HG03025 (cell line): ENCODE results near the gene ARMC8.

ENCODE experiments used
- ATAC-seq: cut with Tn5 transposase; IDR thresholded peaks from one replicate; pipeline ENCODE4 v1.9.1; 2021; ENCODE audit warnings: mild to moderate bottlenecking, moderate library complexity; ENCODE audit not compliant: unreplicated experiment, low FRiP score

The ARMC8 gene

DNA sequence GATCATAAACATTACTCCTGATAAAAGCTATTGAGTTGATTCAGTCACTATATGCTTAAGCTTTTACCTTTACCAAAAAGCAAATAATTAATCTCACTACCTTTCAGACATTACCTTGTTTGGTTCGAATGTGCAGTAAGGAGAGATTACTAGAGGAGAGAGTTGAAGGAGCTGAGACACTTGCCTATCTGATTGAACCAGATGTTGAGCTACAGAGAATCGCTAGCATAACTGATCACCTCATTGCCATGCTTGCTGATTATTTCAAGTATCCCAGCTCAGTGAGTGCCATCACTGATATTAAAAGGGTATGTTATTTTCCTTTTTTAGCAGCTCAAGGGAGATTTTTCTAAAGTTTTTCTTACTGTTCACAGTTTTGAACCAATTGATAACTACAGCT is 54.6 kb downstream of the ARMC8 start:
- no peak for ATAC-seq

DNA sequence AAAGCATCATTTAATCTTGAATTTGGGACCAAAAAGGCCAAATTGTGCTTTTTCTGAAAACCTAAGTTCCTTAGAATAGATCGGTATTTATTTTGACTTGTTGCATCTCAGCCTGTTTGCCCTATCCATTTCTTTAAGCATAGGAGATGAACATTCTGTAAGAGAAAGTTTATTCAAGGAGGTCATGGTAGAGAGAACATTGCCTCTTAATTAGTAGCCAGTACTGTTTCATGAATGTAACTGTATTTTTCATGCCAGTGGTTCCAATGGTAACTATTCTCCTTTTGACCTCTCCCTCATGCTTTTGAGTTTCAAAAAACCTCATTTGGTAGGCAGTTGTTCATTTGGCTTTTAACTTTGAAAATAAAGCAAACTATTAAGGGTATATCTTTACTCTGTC is 55.4 kb downstream of the ARMC8 start:
- no peak for ATAC-seq

DNA sequence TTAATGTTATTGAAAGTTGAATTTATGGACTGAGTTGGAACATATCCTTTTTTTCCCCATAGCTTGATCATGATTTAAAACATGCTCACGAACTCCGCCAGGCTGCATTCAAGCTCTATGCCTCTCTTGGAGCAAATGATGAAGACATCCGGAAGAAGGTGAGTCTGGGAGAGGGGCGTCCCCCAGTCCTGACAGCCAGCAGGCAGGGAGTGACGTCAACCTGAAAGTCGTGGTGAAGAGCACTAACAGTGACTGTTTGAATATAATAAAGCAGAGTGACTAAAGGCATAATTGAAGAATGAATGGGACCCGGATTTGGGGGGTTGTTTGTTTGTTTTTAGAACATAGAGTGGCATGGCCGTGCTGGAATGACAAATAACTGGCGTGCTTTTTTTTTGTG is 57.9 kb downstream of the ARMC8 start:
- ATAC-seq: no peak

DNA sequence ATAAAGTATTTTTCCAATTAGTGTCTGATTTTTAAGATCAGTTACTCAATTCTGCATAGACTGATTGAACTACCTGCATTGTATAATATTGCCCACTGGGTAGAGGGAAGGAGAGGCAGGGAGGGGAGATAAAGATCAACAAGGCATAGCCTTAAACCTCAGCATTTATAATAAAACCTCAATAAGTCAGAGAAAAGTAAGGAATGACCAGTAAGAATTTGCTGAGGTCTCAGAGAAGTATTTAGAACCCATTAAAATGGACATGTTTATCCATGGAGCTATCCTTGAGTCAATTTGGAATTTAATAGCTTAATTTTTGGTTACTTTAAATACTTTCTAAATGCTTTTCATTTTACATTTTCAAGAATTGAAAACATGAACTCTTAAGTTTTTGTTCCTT is 62.5 kb downstream of the ARMC8 start:
- no peak for ATAC-seq

DNA sequence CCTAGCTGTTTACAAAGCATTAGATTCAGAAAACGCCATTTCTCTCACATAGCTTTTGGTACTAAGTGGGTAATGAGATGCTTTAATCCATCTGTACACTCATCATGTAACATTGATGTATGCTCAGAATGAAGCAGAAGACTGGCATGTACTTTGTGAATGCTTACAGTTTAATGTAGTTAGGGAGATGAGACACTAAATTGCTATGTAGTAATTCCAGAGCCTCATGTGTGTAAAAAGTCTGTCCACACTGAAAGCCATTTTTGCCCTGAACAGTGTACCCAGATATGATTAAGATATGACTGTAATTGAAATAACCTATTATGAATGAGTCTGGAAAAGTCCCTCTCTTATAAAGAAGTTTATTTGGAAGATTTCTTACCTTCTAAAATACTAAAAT is 66.5 kb downstream of the ARMC8 start:
- ATAC-seq: no peak

GRCh38 chr3:138254216-138254615 is 67.1 kb downstream of the ARMC8 start:
- no peak for ATAC-seq

DNA sequence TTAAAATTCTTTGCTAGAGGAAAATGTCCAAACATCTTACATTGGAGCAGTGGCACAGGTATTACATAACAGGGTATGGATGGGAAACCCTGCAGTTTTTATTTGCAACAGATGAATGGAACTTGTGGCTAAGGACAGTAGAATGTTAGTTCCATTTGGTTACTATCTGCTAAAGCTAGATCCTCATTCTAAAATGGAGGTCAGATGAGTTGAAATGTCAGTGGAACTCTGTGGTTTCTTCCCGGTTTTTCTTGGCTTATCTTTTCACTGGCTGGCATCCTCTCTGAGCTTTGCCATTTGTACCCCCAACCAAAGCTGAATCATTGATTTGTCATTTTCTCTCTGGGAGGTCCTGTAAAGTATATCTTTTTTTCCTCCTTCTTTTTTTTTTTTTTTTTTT is 68.9 kb downstream of the ARMC8 start:
- no peak for ATAC-seq

- no peak for ATAC-seq
These were observed 70.9 kb downstream of the ARMC8 start for GRCh38 chr3:138257986-138258385.

DNA sequence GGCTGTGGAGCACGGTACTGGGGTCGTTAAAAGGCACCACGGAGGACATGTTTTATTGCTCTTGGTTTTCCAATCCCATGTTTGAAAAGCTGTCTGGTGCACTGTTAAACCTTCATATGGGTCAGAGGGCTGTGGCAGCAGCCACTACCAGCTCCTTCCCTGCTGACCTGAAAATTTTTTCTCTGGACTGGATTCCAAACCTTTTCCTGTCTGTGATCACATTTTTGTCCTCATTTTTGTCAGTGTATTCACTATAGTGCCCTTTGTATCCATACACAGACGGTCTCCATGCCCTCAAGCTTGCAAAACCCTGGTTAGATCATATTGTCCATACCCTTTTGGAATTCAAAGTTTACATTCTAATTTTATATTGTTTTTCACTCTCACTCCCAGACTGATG is 72.0 kb downstream of the ARMC8 start:
- no peak for ATAC-seq

DNA sequence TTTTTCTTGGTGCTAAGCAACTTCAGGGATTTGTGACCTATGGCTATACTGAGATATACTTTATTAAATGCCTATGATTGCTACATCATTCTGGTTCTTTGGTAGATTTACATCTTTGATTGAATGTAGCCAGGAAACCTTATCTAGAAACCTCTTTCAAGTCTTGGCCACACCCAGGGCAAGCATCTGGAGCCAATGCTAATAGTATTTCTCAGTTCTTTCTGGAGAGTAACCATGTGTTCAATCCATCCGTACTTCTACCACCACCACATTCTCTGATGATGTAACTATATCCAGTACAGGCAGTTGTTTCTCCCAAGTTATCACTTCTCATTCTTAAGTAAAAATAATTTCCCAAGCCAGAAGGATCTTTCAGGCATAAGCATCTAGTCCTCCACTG is 73.5 kb downstream of the ARMC8 start:
- no peak for ATAC-seq

DNA sequence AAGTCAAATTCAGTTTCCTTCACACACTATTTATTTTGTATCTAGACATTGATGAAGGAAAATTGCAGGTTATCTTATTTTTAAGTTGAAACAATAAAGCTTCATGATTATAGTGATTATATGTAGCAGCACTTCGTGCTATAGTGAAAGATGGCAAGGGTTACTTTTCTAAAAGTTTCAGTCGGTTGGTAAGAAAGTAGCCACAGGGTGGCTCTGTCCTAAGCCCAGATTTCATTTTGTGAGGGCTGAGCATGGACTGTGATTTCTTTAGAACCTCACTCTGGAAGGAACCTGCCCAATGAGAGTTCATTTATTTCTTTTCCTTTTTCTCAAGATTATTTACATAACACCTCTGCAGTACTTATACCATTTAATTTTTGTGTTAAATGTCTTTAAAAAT is 76.0 kb downstream of the ARMC8 start:
- ATAC-seq: no peak

- no peak for ATAC-seq
These were observed 78.6 kb downstream of the ARMC8 start for GRCh38 chr3:138265745-138266144.

DNA sequence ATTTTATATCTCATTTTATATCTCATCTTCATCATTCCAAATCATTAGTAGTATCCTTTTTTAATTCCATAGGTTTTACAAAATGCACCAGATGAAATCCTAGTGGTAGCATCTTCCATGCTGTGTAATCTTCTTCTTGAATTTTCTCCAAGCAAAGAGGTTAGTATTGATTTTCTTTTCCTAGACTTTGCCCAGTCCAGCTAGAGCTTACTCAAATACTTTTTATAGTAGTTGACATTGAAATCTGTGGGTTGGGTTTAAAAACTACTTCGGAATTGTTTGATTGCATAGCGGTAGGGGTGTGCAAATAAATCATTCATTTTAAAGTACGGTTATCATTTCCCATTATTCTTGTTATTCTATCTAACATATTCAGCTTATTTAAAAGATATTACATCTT is 80.0 kb downstream of the ARMC8 start:
- no peak for ATAC-seq

GRCh38 chr3:138270245-138270644 is 83.1 kb downstream of the ARMC8 start:
- no peak for ATAC-seq

- ATAC-seq: no peak
These were observed 84.2 kb downstream of the ARMC8 start for GRCh38 chr3:138271189-138271794.

DNA sequence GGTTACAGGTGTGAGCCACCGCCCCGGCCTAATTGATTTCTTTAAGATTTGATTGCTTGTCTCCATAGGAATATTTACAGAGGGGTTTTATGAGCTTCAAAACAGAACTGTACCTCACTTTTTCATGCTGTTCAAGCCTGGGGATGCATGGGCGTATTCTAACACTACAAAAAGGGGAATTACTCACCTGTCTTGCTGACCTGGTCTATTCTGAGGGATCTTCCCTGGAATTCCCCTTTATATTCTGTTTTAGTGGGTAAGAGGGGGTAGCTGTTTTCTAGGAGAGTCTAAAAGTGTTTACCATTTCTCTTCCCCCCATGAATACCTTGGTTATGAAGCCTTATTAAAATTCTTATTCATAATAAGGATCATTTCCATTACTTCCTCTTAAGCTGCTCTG is 94.5 kb downstream of the ARMC8 start:
- ATAC-seq: no peak

DNA sequence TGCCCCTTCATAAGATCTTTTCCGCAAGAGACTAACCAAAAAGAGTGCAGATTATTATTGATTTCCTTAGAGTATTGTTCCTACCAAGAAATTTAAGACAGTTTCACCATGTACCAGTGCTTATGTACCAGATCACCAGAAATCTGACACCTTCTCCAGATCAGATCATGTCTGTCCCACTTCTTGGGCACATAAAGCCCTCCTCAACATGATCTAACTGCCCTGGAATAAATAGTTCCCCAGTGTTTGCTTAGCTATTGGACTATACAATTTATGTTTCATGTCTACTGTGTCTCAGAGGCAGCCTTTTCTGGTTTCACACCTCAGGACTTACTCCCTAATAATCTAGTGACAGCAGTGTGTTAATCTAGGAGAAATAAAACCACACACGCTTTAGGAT is 95.7 kb downstream of the ARMC8 start:
- ATAC-seq: no peak

GRCh38 chr3:138284079-138284478 is 97.0 kb downstream of the ARMC8 start:
- ATAC-seq: no peak

GRCh38 chr3:138284957-138285477 is 97.9 kb downstream of the ARMC8 start:
- ATAC-seq: no peak

DNA sequence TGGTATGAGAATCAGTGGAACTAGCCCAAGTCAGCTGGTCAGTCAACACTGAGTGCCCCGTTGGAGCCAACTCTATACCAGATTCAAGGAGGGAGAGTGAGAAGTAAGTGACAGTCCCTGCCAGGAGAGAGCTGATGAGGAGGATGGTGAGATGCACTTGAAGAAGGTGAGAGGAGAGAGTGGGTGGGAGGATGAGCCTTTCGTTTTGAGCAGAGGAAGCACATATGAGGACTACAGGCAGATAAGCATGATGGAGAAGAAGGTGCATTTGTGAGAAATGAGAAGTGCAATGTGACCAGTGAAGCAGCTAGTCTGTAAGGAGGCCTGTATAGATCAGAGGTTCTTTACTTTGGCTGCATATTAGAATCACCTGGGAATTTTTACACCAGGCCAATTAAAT is 102.2 kb downstream of the ARMC8 start:
- ATAC-seq: no peak

- ATAC-seq: no peak
These were observed 102.6 kb downstream of the ARMC8 start for GRCh38 chr3:138289701-138290100.

- no peak for ATAC-seq
These were observed 109.5 kb downstream of the ARMC8 start for GRCh38 chr3:138296639-138297038.

DNA sequence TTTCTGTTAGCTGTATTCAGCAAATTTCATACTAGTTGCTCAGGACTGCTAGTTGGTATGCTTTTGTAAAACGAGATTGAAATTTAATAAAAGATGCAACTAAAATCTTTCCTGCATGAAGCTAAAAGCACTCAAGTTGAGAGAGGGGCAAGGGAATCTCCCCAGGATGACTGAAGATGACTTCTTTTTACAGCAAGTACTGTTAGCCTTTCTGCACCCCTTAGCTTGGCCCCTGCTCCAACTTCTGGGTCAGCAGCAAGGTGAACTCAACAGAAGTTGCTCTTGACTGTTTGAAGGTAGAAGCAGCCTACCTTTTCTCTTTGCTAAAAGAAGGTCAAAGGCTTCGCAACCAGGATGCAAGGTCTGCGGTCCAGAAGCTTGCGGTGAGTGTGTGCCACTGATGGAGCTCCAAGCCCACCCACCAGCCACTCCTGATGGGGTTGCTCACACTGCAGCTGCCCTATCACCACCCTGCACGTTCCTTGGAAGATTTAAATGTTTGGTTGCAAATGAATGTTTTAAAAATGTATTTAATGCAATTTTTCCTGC is 110.0 kb downstream of the ARMC8 start:
- ATAC-seq: no peak
